Measurements from ENCODE around the gene PAAF1.
"Not testable (repeated sequence)": the region's sequence is repeated elsewhere in the genome, so short reads cannot be mapped to it uniquely, and the experiment has no call there.

Gene PAAF1

GRCh38 chr11:73883856-73884255, 7.1 kb downstream of the PAAF1 start:
- no peak for DNase-seq (ENCODE audit: low spot score)

- DNase-seq (ENCODE audit: low spot score) = no peak
These were observed 11.4 kb downstream of the PAAF1 start for GRCh38 chr11:73888244-73888643.

GRCh38 chr11:73889019-73889418, 12.2 kb downstream of the PAAF1 start:
- peak; percentile 26 for DNase-seq (ENCODE audit: low spot score)

- no peak for DNase-seq (ENCODE audit: low spot score)
These were observed 12.7 kb downstream of the PAAF1 start for GRCh38 chr11:73889536-73889935.

- no peak for DNase-seq (ENCODE audit: low spot score)
These were observed 16.2 kb downstream of the PAAF1 start for GRCh38 chr11:73893041-73893440.

- DNase-seq (ENCODE audit: low spot score) = no peak
These were observed 18.0 kb downstream of the PAAF1 start for GRCh38 chr11:73894725-73895335.

- DNase-seq (ENCODE audit: low spot score) = no peak
These were observed 25.5 kb downstream of the PAAF1 start for GRCh38 chr11:73902303-73902702.

GRCh38 chr11:73907191-73907590, 30.4 kb downstream of the PAAF1 start:
- no peak for DNase-seq (ENCODE audit: low spot score)

- no peak for DNase-seq (ENCODE audit: low spot score)
These were observed 35.2 kb downstream of the PAAF1 start for GRCh38 chr11:73912026-73912425.

- DNase-seq (ENCODE audit: low spot score) = no peak
These were observed 36.7 kb downstream of the PAAF1 start for GRCh38 chr11:73913472-73913871.

GRCh38 chr11:73914284-73914683, 37.5 kb downstream of the PAAF1 start:
- DNase-seq (ENCODE audit: low spot score) = no peak

- no peak for DNase-seq (ENCODE audit: low spot score)
These were observed 39.6 kb downstream of the PAAF1 start for GRCh38 chr11:73916435-73916834.

GRCh38 chr11:73921180-73921579, 44.4 kb downstream of the PAAF1 start:
- no peak for DNase-seq (ENCODE audit: low spot score)

GRCh38 chr11:73929388-73929787, 52.6 kb downstream of the PAAF1 start:
- DNase-seq (ENCODE audit: low spot score) = no peak

GRCh38 chr11:73931039-73931645, 54.3 kb downstream of the PAAF1 start:
- DNase-seq (ENCODE audit: low spot score) = peak; percentile 81

- DNase-seq (ENCODE audit: low spot score) = no peak
These were observed 55.2 kb downstream of the PAAF1 start for GRCh38 chr11:73931951-73932350.

- no peak for DNase-seq (ENCODE audit: low spot score)
These were observed 56.0 kb downstream of the PAAF1 start for GRCh38 chr11:73932781-73933180.

GRCh38 chr11:73936047-73936446, 59.2 kb downstream of the PAAF1 start:
- not testable (repeated sequence) for DNase-seq (ENCODE audit: low spot score)

GRCh38 chr11:73939096-73939495, 62.3 kb downstream of the PAAF1 start:
- DNase-seq (ENCODE audit: low spot score) = no peak

- DNase-seq (ENCODE audit: low spot score) = no peak
These were observed 64.2 kb downstream of the PAAF1 start for GRCh38 chr11:73940801-73941570.

GRCh38 chr11:73942010-73942409, 65.2 kb downstream of the PAAF1 start:
- no peak for DNase-seq (ENCODE audit: low spot score)

GRCh38 chr11:73944085-73944484, 67.3 kb downstream of the PAAF1 start:
- DNase-seq (ENCODE audit: low spot score) = no peak

- DNase-seq (ENCODE audit: low spot score) = no peak
These were observed 68.1 kb downstream of the PAAF1 start for GRCh38 chr11:73944901-73945300.

All from Ammon's horn (tissue), 1 donor.